ENCODE measurements around the gene IGSF9B. TPM values are rescaled to one million over a fixed set of nuclear protein-coding genes. Genes with fewer than 3 reads are reported as not detected.

Gene IGSF9B
- total RNA-seq, 1 donor from 2014 or later, result 1.3 TPM

- no peak overlapping the region for H3K9ac ChIP-seq
- no peaks in the 10 kb centered on the region for H3F3A ChIP-seq (ENCODE audit: low read depth)
- H3K27me3 ChIP-seq, result peaks cover 20% of the 10 kb centered on the region
- TF ChIP-seq EZH2 (IDR thresholded peaks at IDR 0.05) (no peak), EZH2phosphoT487 (IDR thresholded peaks at IDR 0.05) (no peak), CTCF (IDR thresholded peaks at IDR 0.05) (no peak)
- no peak overlapping the region for H3K4me3 ChIP-seq
- H4K20me1 ChIP-seq (ENCODE audit: low read depth), result no peaks in the 10 kb centered on the region
- peaks cover under 1% of the 10 kb centered on the region for H3K4me1 ChIP-seq
- no peak for DNase-seq (ENCODE audit: low spot score)
- peaks cover 3% of the 10 kb centered on the region for H3K4me1 Mint-ChIP-seq
- H3K4me3 Mint-ChIP-seq, result no peak overlapping the region
- no peaks in the 10 kb centered on the region for H3K36me3 ChIP-seq
- no peaks in the 10 kb centered on the region for H3K9me3 ChIP-seq (ENCODE audit: low read depth)
- H3K27ac Mint-ChIP-seq, result no peak overlapping the region
- H3K79me2 ChIP-seq (ENCODE audit: low read depth), result no peaks in the 10 kb centered on the region
- H3K4me2 ChIP-seq, result no peak overlapping the region
- no peak overlapping the region for H2AFZ ChIP-seq (replicated peaks)
- H3K9me3 Mint-ChIP-seq, result peaks cover 2% of the 10 kb centered on the region
- no peak overlapping the region for H3K27ac ChIP-seq
- H3K36me3 Mint-ChIP-seq, result no peaks in the 10 kb centered on the region
- H3K27me3 Mint-ChIP-seq (ENCODE audit: insufficient read depth, low read depth), result peaks cover 3% of the 10 kb centered on the region
Measured at GRCh38 chr11:133860151-133860550, 96.6 kb downstream of the IGSF9B start.

Other genes starting within 250 kb of the IGSF9B start
- gene SPATA19, start 111.5 kb downstream of the IGSF9B start, total RNA-seq (ENCODE audit: low replicate concordance), result not detected in 2 replicates
- gene JAM3, start 112.1 kb upstream of the IGSF9B start, total RNA-seq (ENCODE audit: low replicate concordance), result 65.9 and 68.1 TPM in 2 replicates

All from neural progenitor cell (in vitro differentiated cells).